ENCODE results near the gene ARHGAP24.

ARHGAP24 gene

DNA sequence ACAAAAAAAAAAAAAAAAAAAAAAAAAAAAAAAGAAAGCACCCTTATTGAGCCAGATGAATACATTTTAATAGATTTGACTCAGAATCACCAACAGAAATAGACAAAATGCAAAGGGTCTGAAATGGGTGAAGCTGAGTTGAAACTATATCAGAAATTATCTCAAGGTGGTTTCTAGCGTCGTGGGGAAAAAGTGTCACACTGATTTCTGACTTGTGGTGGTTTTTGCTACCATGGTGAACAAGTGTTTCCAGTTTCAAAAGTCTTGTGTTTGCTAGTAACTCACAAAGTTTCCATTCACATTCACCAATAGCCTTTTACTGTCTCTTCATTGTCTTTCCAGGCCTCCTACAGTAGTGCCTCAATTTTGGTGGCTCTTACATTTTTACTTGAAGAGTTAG, 135.5 kb downstream of the ARHGAP24 start:
- TF ChIP-seq POLR2AphosphoS5 (IDR thresholded peaks at IDR 0.05; ENCODE audit: low read depth, low read length) (no peak), FOXP2 (optimal IDR thresholded peaks at IDR 0.05; ENCODE audit: borderline replicate concordance, extremely low read depth, extremely low read length, insufficient read depth) (no peak), TAF1 (IDR thresholded peaks at IDR 0.05; ENCODE audit: borderline replicate concordance, insufficient read depth, low read length) (no peak), SIN3A (IDR thresholded peaks at IDR 0.05; ENCODE audit: borderline replicate concordance, insufficient read depth, low read length) (no peak)
- TF ChIP-seq, protein P1, sequence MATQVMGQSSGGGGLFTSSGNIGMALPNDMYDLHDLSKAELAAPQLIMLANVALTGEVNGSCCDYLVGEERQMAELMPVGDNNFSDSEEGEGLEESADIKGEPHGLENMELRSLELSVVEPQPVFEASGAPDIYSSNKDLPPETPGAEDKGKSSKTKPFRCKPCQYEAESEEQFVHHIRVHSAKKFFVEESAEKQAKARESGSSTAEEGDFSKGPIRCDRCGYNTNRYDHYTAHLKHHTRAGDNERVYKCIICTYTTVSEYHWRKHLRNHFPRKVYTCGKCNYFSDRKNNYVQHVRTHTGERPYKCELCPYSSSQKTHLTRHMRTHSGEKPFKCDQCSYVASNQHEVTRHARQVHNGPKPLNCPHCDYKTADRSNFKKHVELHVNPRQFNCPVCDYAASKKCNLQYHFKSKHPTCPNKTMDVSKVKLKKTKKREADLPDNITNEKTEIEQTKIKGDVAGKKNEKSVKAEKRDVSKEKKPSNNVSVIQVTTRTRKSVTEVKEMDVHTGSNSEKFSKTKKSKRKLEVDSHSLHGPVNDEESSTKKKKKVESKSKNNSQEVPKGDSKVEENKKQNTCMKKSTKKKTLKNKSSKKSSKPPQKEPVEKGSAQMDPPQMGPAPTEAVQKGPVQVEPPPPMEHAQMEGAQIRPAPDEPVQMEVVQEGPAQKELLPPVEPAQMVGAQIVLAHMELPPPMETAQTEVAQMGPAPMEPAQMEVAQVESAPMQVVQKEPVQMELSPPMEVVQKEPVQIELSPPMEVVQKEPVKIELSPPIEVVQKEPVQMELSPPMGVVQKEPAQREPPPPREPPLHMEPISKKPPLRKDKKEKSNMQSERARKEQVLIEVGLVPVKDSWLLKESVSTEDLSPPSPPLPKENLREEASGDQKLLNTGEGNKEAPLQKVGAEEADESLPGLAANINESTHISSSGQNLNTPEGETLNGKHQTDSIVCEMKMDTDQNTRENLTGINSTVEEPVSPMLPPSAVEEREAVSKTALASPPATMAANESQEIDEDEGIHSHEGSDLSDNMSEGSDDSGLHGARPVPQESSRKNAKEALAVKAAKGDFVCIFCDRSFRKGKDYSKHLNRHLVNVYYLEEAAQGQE (IDR thresholded peaks at IDR 0.05; ENCODE audit: insufficient read depth in 1 of 2, low read depth in 2 of 2, low read length in 2 of 2), result no peak

DNA sequence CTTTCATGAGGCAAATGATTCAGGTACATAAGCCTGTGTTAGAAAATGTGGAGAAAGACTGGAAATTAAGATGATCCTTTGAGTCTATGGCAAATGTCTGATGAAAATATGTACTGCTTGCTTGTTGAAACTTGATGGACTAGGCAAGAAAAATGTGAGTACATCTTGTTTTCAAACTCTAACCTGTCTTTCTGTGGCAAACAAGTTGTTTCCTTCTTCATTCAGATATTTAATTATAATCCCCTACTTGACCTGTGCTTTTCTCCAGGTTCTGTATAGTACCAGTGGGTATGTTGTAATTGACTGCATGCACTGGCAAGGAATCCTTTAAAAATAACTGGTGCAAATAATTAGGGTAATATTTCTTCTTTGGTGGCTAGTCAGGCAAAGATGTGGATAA, 136.7 kb downstream of the ARHGAP24 start:
- TF ChIP-seq, protein P1 (IDR thresholded peaks at IDR 0.05; ENCODE audit: insufficient read depth in 1 of 2, low read depth in 2 of 2, low read length in 2 of 2), result no peak
- no peak for TF ChIP-seq POLR2AphosphoS5 (IDR thresholded peaks at IDR 0.05; ENCODE audit: low read depth, low read length)
- no peak for TF ChIP-seq TAF1 (IDR thresholded peaks at IDR 0.05; ENCODE audit: borderline replicate concordance, insufficient read depth, low read length)
- no peak for TF ChIP-seq SIN3A (IDR thresholded peaks at IDR 0.05; ENCODE audit: borderline replicate concordance, insufficient read depth, low read length)
- no peak for TF ChIP-seq FOXP2 (optimal IDR thresholded peaks at IDR 0.05; ENCODE audit: borderline replicate concordance, extremely low read depth, extremely low read length, insufficient read depth)

DNA sequence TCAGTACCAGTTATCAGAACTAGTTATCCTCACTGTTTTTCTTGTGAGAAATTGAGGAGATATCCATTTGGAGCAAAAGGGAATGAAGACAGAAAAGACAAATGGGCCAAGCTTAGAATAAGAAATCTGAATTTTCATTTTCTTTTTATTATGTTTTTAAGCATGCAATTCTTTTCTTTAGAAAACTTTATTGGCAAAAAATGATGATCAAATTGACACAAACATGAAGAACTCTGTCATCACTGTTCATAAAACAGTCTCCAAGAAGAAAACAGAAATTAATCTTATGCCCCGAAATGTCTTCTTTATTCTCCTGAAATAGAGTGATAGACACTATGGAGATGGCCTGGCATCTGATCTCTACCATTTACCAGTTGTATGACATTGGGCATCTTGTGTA, 139.0 kb downstream of the ARHGAP24 start:
- no peak for TF ChIP-seq SIN3A (IDR thresholded peaks at IDR 0.05; ENCODE audit: borderline replicate concordance, insufficient read depth, low read length)

DNA sequence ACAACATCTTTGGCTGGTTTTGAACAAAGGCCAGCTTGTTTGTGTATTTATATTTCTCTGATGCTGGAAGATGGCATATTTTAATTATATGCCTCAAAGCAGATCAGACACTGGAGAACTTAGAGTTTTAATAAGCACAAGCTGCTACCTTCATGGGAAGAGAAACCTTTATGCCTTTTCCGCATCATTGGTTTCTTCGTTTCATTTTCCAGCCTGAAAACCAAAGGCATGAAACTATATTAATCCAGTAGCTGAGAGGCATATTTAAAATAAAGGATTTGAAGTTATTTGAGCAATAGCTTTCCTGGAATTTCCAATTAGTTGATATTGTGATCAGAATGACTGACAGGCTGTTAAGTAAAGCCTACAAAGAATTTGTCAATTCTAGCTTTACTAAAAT, 141.0 kb downstream of the ARHGAP24 start:
- TF ChIP-seq, protein P1 (IDR thresholded peaks at IDR 0.05; ENCODE audit: insufficient read depth in 1 of 2, low read depth in 2 of 2, low read length in 2 of 2), result no peak
- TF ChIP-seq SIN3A (IDR thresholded peaks at IDR 0.05; ENCODE audit: borderline replicate concordance, insufficient read depth, low read length) (no peak), POLR2AphosphoS5 (IDR thresholded peaks at IDR 0.05; ENCODE audit: low read depth, low read length) (no peak), TAF1 (IDR thresholded peaks at IDR 0.05; ENCODE audit: borderline replicate concordance, insufficient read depth, low read length) (no peak), FOXP2 (optimal IDR thresholded peaks at IDR 0.05; ENCODE audit: borderline replicate concordance, extremely low read depth, extremely low read length, insufficient read depth) (no peak)

DNA sequence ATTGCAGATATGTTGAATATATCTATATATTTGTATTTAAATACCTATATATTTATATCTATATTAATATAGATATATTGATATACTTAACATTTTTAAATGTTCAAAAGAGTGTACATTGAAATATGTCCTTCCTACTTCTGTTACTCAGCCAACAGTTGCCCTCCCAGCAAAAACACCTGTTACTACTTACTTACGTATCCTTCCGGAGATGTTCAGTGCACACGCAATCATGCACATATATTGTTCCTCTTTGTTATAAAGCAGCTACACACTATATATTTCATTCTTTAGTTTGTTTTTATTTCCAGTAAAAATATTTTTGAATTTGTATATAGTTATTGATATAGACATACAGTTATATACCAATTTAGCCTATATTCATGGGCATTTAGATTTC, 142.3 kb downstream of the ARHGAP24 start:
- no peak for TF ChIP-seq SIN3A (IDR thresholded peaks at IDR 0.05; ENCODE audit: borderline replicate concordance, insufficient read depth, low read length)
- TF ChIP-seq, protein P1 (IDR thresholded peaks at IDR 0.05; ENCODE audit: insufficient read depth in 1 of 2, low read depth in 2 of 2, low read length in 2 of 2), result no peak
- no peak for TF ChIP-seq FOXP2 (optimal IDR thresholded peaks at IDR 0.05; ENCODE audit: borderline replicate concordance, extremely low read depth, extremely low read length, insufficient read depth)
- TF ChIP-seq TAF1 (IDR thresholded peaks at IDR 0.05; ENCODE audit: borderline replicate concordance, insufficient read depth, low read length), result no peak
- TF ChIP-seq POLR2AphosphoS5 (IDR thresholded peaks at IDR 0.05; ENCODE audit: low read depth, low read length), result no peak
